Motor neuron (in vitro differentiated cells): ENCODE results near the gene RELL2. TPM values are rescaled to one million over a fixed set of nuclear protein-coding genes. Genes with fewer than 3 reads are reported as not detected.

Experiments
- total RNA-seq, 8 experiments: library from RNA; unstranded; fragments of 300-600 nt; gene quantifications; 2 replicates each; pipeline versions ENCODE4 v1.2.3 to v1.2.4, GENCODE V29; 2022

RELL2 gene
- total RNA-seq, 8 experiments from 2014 or later, result 6.0 to 18.6 (median 12.5) TPM

Other genes with a start within 250 kb of the RELL2 start
- gene PCDHGB4, start 249.3 kb upstream of the RELL2 start, total RNA-seq, result 10 to 100 TPM in 1 of 8 experiments, 1 to 10 TPM in 5, under 1 TPM in 2; 0.22 to 92.9 (median 1.4) TPM
- 1 to 10 TPM in 2 of 8 experiments, under 1 TPM in 6; 0.11 to 5.7 (median 0.57) TPM for gene PCDHGA8, start 244.4 kb upstream of the RELL2 start, total RNA-seq
- gene PCDHGB5, start 239.1 kb upstream of the RELL2 start, total RNA-seq, result 10 to 100 TPM in 1 of 8 experiments, 1 to 10 TPM in 3, under 1 TPM in 4; 0.05 to 11.4 (median 0.83) TPM
- 1 to 10 TPM in 4 of 8 experiments, under 1 TPM in 4; 0.22 to 5.5 (median 1.3) TPM for gene PCDHGA9, start 234.2 kb upstream of the RELL2 start, total RNA-seq
- 10 to 100 TPM in 5 of 8 experiments, 1 to 10 TPM in 3; 1.1 to 46.7 (median 31.5) TPM for gene PCDHGB6, start 229.0 kb upstream of the RELL2 start, total RNA-seq
- 1 to 10 TPM; 2.1 to 7.6 (median 4.4) TPM for gene PCDHGA10, start 224.0 kb upstream of the RELL2 start, total RNA-seq
- gene PCDHGB7, start 219.3 kb upstream of the RELL2 start, total RNA-seq, result 10 to 100 TPM in 2 of 8 experiments, 1 to 10 TPM in 6; 4.7 to 31.4 (median 9.2) TPM
- gene PCDHGA11, start 215.9 kb upstream of the RELL2 start, total RNA-seq, result 1 to 10 TPM; 1.3 to 8.8 (median 3.8) TPM
- gene PCDHGA12, start 206.5 kb upstream of the RELL2 start, total RNA-seq, result 10 to 100 TPM in 1 of 8 experiments, 1 to 10 TPM in 7; 1.0 to 16.1 (median 1.5) TPM
- 10 to 100 TPM; 15.4 to 73.0 (median 26.0) TPM for gene PCDHGC3, start 161.0 kb upstream of the RELL2 start, total RNA-seq
- 1 to 10 TPM in 5 of 8 experiments, under 1 TPM in 3; 0.46 to 6.7 (median 4.8) TPM for gene PCDHGC4, start 152.0 kb upstream of the RELL2 start, total RNA-seq
- gene PCDHGC5, start 147.9 kb upstream of the RELL2 start, total RNA-seq, result 1 to 10 TPM in 4 of 8 experiments, under 1 TPM in 4; 0.31 to 4.1 (median 1.1) TPM
- 10 to 100 TPM in 6 of 8 experiments, 1 to 10 TPM in 2; 7.4 to 93.8 (median 20.0) TPM for gene DIAPH1, start 18.0 kb upstream of the RELL2 start, total RNA-seq
- 10 to 100 TPM; 35.2 to 77.3 (median 58.3) TPM for gene HDAC3, start 148 bp upstream of the RELL2 start, total RNA-seq
- gene FCHSD1, start 14.4 kb downstream of the RELL2 start, total RNA-seq, result 10 to 100 TPM in 4 of 8 experiments, 1 to 10 TPM in 4; 5.2 to 22.6 (median 11.1) TPM
- gene ARAP3, start 45.2 kb downstream of the RELL2 start, total RNA-seq, result 1 to 10 TPM in 7 of 8 experiments, under 1 TPM in 1; 0.58 to 5.6 (median 2.7) TPM
- 10 to 100 TPM in 6 of 8 experiments, 1 to 10 TPM in 2; 1.1 to 29.4 (median 17.5) TPM for gene PCDH1, start 241.4 kb downstream of the RELL2 start, total RNA-seq